ENCODE results near the gene OPRL1.

DNA sequence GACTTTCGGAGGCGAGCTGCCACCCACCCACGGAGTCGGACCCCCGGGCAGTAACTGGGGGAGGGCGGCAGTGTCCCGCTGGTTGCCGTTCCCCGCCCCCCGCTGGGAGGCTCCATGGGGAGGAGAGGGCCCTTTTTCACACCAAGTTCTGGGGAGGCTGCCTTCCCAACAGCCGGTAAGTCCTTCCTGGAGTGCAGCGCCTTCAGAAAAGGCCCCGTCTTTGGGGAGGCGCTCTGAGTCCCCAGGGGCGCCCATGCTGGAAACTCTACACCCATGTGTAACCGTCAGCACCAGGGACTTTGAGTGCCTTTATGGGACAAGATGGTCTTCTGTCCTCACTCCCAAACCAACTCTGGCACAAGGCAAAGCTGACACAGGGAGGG lies 30.0 kb upstream of the OPRL1 start:
- no peak for TF ChIP-seq ZNF302 (tag by site-specific recombination; IDR thresholded peaks at IDR 0.05; ENCODE audit: low read depth)
- TF ChIP-seq KLF9 (tag by site-specific recombination; IDR thresholded peaks at IDR 0.05; ENCODE audit: low read depth): no peak; the same call in 1 of the 2 replicates
- TF ChIP-seq ZNF274 (IDR thresholded peaks at IDR 0.05; ENCODE audit: low read length): no peak
- TF ChIP-seq ZNF274 (tag by site-specific recombination; IDR thresholded peaks at IDR 0.05; ENCODE audit: borderline replicate concordance): no peak
- no peak for TF ChIP-seq CTCF (tag by site-specific recombination; IDR thresholded peaks at IDR 0.05)
- 0 out of 2 replicates have a peak, but pooled peaks have one; percentile 30 for TF ChIP-seq KLF16 (tag by site-specific recombination; IDR thresholded peaks at IDR 0.05)
- no peak for TF ChIP-seq ZNF610 (tag by site-specific recombination; IDR thresholded peaks at IDR 0.05; ENCODE audit: borderline replicate concordance)
- TF ChIP-seq, protein P1, sequence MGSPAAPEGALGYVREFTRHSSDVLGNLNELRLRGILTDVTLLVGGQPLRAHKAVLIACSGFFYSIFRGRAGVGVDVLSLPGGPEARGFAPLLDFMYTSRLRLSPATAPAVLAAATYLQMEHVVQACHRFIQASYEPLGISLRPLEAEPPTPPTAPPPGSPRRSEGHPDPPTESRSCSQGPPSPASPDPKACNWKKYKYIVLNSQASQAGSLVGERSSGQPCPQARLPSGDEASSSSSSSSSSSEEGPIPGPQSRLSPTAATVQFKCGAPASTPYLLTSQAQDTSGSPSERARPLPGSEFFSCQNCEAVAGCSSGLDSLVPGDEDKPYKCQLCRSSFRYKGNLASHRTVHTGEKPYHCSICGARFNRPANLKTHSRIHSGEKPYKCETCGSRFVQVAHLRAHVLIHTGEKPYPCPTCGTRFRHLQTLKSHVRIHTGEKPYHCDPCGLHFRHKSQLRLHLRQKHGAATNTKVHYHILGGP (tag by site-specific recombination; IDR thresholded peaks at IDR 0.05): peak; percentile 13; the same call in 1 of the 2 replicates
- TF ChIP-seq EGR2 (tag by site-specific recombination; IDR thresholded peaks at IDR 0.05; ENCODE audit: low read depth): peak; percentile 82
- TF ChIP-seq ZNF221 (tag by site-specific recombination; IDR thresholded peaks at IDR 0.05; ENCODE audit: borderline replicate concordance): no peak
- no peak for TF ChIP-seq ZFP41 (tag by site-specific recombination; IDR thresholded peaks at IDR 0.05; ENCODE audit: borderline replicate concordance)
- TF ChIP-seq ZNF292 (tag by site-specific recombination; IDR thresholded peaks at IDR 0.05; ENCODE audit: borderline replicate concordance, low read depth): no peak
- TF ChIP-seq, protein P2, sequence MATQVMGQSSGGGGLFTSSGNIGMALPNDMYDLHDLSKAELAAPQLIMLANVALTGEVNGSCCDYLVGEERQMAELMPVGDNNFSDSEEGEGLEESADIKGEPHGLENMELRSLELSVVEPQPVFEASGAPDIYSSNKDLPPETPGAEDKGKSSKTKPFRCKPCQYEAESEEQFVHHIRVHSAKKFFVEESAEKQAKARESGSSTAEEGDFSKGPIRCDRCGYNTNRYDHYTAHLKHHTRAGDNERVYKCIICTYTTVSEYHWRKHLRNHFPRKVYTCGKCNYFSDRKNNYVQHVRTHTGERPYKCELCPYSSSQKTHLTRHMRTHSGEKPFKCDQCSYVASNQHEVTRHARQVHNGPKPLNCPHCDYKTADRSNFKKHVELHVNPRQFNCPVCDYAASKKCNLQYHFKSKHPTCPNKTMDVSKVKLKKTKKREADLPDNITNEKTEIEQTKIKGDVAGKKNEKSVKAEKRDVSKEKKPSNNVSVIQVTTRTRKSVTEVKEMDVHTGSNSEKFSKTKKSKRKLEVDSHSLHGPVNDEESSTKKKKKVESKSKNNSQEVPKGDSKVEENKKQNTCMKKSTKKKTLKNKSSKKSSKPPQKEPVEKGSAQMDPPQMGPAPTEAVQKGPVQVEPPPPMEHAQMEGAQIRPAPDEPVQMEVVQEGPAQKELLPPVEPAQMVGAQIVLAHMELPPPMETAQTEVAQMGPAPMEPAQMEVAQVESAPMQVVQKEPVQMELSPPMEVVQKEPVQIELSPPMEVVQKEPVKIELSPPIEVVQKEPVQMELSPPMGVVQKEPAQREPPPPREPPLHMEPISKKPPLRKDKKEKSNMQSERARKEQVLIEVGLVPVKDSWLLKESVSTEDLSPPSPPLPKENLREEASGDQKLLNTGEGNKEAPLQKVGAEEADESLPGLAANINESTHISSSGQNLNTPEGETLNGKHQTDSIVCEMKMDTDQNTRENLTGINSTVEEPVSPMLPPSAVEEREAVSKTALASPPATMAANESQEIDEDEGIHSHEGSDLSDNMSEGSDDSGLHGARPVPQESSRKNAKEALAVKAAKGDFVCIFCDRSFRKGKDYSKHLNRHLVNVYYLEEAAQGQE (tag by site-specific recombination; IDR thresholded peaks at IDR 0.05): no peak

Data from HEK293 (cell line).